GM23338 (cell line): Measurements from ENCODE around the gene BLOC1S5.

Source experiments
- CREB1 ChIP-seq: fragments of 250-450 bp; sonication (Bioruptor Pico); IDR thresholded peaks from 2 replicates; pipeline ENCODE4 v1.5.0; 2020; ENCODE audit warnings: low read depth, mild to moderate bottlenecking, moderate library complexity
- CTCF ChIP-seq, 2 experiments: fragments of 200-600 bp in 1 of 2; sonication (generic) in 1 of 2; conservative IDR thresholded peaks; 2 replicates each; pipeline versions ENCODE4 v1.5.1 to v1.6.1; 2016 to 2017; ENCODE audit warnings: antibody characterized with exemption in 2 of 2, low read depth in 2 of 2, mild to moderate bottlenecking in 2 of 2, moderate library complexity in 1 of 2
- ETS1 ChIP-seq: IDR thresholded peaks from 2 replicates; pipeline ENCODE4 v1.6.1; 2016; ENCODE audit warnings: antibody characterized with exemption
- EZH2 ChIP-seq: fragments of 200-600 bp; sonication (generic); IDR thresholded peaks from one replicate; pipeline ENCODE4 v1.8.0; 2017; ENCODE audit warnings: antibody characterized with exemption, mild to moderate bottlenecking, low read depth; ENCODE audit not compliant: unreplicated experiment
- EZH2phosphoT487 ChIP-seq: fragments of 200-600 bp; sonication (generic); IDR thresholded peaks from one replicate; pipeline ENCODE4 v1.8.1; 2018; ENCODE audit warnings: antibody characterized with exemption; ENCODE audit not compliant: unreplicated experiment
- JUNB ChIP-seq: IDR thresholded peaks from one replicate; pipeline ENCODE4 v1.6.1; 2016; ENCODE audit warnings: antibody characterized with exemption; ENCODE audit not compliant: unreplicated experiment
- NANOG ChIP-seq: IDR thresholded peaks from 2 replicates; pipeline ENCODE4 v1.6.1; 2016; ENCODE audit warnings: antibody characterized with exemption, borderline replicate concordance
- POLR2AphosphoS5 ChIP-seq: IDR thresholded peaks from 2 replicates; pipeline ENCODE4 v1.6.1; 2016; ENCODE audit warnings: antibody characterized with exemption, low read depth
- REST ChIP-seq: IDR thresholded peaks from one replicate; pipeline ENCODE4 v1.6.1; 2018; ENCODE audit warnings: antibody characterized with exemption; ENCODE audit not compliant: unreplicated experiment
- STAT1 ChIP-seq: IDR thresholded peaks from one replicate; pipeline ENCODE4 v1.6.1; 2016; ENCODE audit warnings: antibody characterized with exemption; ENCODE audit not compliant: unreplicated experiment
- ZNF114 ChIP-seq: fragments of 250-450 bp; sonication (Bioruptor Pico); IDR thresholded peaks from 2 replicates; pipeline ENCODE4 v1.5.0; 2020; ENCODE audit warnings: mild to moderate bottlenecking, moderate library complexity
- ZNF331 ChIP-seq: fragments of 250-450 bp; sonication (Bioruptor Pico); IDR thresholded peaks from 2 replicates; pipeline ENCODE4 v1.5.0; 2020; ENCODE audit warnings: low read depth, mild to moderate bottlenecking, moderate library complexity

- TF ChIP-seq EZH2phosphoT487 (no peak), POLR2AphosphoS5 (no peak), CTCF (conservative IDR thresholded peaks at IDR 0.05; ENCODE audit: low read depth in 2 of 2) (no peak), REST (no peak), ETS1 (no peak), EZH2 (no peak), CREB1 (CRISPR knock-in tag) (no peak), JUNB (no peak), NANOG (no peak), STAT1 (no peak), ZNF114 (CRISPR knock-in tag) (no peak), ZNF331 (CRISPR knock-in tag) (no peak)
Observed at GRCh38 chr6:7976485-7977056, 87.6 kb downstream of the BLOC1S5 start.
